ENCODE results near the gene MYLK2. TPM values are rescaled to one million over a fixed set of nuclear protein-coding genes. Genes with fewer than 3 reads are reported as not detected.

MYLK2 gene
- total RNA-seq, 1 donor from 2014 or later: 1.2 TPM

Small RNA genes lying within 50 kb of the gene (small RNA-seq; reads per million reads assigned to genes)
- not detected for gene AL160175.1 (ENCODE audit: low replicate concordance)

Other genes starting within 250 kb of the MYLK2 start
- gene ID1, start 214.1 kb upstream of the MYLK2 start, total RNA-seq: 35.7 TPM
- not detected for gene COX4I2, start 181.4 kb upstream of the MYLK2 start, total RNA-seq
- 42.5 TPM for gene BCL2L1, start 96.5 kb upstream of the MYLK2 start, total RNA-seq
- 6.6 TPM for gene TPX2, start 80.1 kb upstream of the MYLK2 start, total RNA-seq
- gene FOXS1, start 26.2 kb downstream of the MYLK2 start, total RNA-seq: 0.74 TPM
- 4.4 TPM for gene DUSP15, start 51.2 kb downstream of the MYLK2 start, total RNA-seq
- 3.7 TPM for gene TTLL9, start 51.3 kb downstream of the MYLK2 start, total RNA-seq
- 7.1 TPM for gene PDRG1, start 132.7 kb downstream of the MYLK2 start, total RNA-seq
- 11.3 TPM for gene XKR7, start 148.8 kb downstream of the MYLK2 start, total RNA-seq
- 2.2 TPM for gene CCM2L, start 191.1 kb downstream of the MYLK2 start, total RNA-seq
- 2.5 TPM for gene HCK, start 232.9 kb downstream of the MYLK2 start, total RNA-seq

Data from temporal lobe (tissue), 2 donors.